IMR-90 (cell line): Measurements from ENCODE around the gene NPFFR1. TPM values are rescaled to one million over a fixed set of nuclear protein-coding genes. Genes with fewer than 3 reads are reported as not detected.

Source experiments
- ATAC-seq: fragments of 200-7000 bp; cut with Tn5 transposase; 2 replicates; pipeline ENCODE4 v1.9.1; 2020; ENCODE audit warnings: low read depth, mild to moderate bottlenecking, moderate library complexity
- BruUV-seq: library from RNA; stranded (reverse); fragments of 400-500 nt; replicated peaks from 2 replicates; lab custom pipeline; 2021; lab: Mats Ljungman, UMichigan
- CTCF ChIA-PET: fragments of 300-600 bp; formaldehyde crosslinking; extraction: SDS; loops from one replicate; lab custom pipeline; 2021; ENCODE audit warnings: antibody characterized with exemption; lab: Yijun Ruan, JAX
- POLR2A ChIA-PET: fragments of 300-600 bp; sonication (Branson Sonifier 250); formaldehyde crosslinking; loops from one replicate; lab custom pipeline; 2022; ENCODE audit warnings: antibody characterized with exemption; ENCODE audit not compliant: unreplicated experiment; lab: Charles Lee
- DNase-seq: peaks from one replicate; pipeline ENCODE4 v3.0.0; 2013
- H2AFZ ChIP-seq: replicated peaks from 2 replicates; pipeline ENCODE3; 2013; ENCODE audit warnings: low read length, mild to moderate bottlenecking; ENCODE audit not compliant: poor library complexity
- H2AK5ac ChIP-seq: 2 replicates; pipeline ENCODE4 v1.6.1; 2013; ENCODE audit warnings: low read depth, low read length, inconsistent platforms
- H2AK9ac ChIP-seq: replicated peaks from 2 replicates; pipeline ENCODE3; 2013; ENCODE audit warnings: mild to moderate bottlenecking, low read depth, low read length, moderate library complexity; ENCODE audit not compliant: poor library complexity
- H2BK120ac ChIP-seq: 2 replicates; pipeline ENCODE4 v1.6.1; 2013; ENCODE audit warnings: low read depth, low read length, inconsistent platforms
- H2BK15ac ChIP-seq: 3 replicates; pipeline ENCODE4 v1.6.1; 2013; ENCODE audit warnings: low read depth, low read length, inconsistent platforms
- H2BK20ac ChIP-seq: 2 replicates; pipeline ENCODE4 v1.6.1; 2013; ENCODE audit warnings: low read depth, mild to moderate bottlenecking, inconsistent platforms, low read length, moderate library complexity
- H2BK5ac ChIP-seq: 2 replicates; pipeline ENCODE4 v1.6.1; 2013; ENCODE audit warnings: mild to moderate bottlenecking, low read depth, low read length, inconsistent platforms; ENCODE audit not compliant: poor library complexity, severe bottlenecking
- H3K14ac ChIP-seq: replicated peaks from 2 replicates; pipeline ENCODE4 v1.6.1; 2013; ENCODE audit warnings: low read depth, low read length, inconsistent platforms
- H3K18ac ChIP-seq: 2 replicates; pipeline ENCODE4 v1.6.1; 2013; ENCODE audit warnings: low read depth, low read length, control low read depth
- H3K23ac ChIP-seq: 2 replicates; pipeline ENCODE4 v1.6.1; 2013; ENCODE audit warnings: low read depth, low read length, inconsistent platforms
- H3K27ac ChIP-seq: 2 replicates; pipeline ENCODE4 v1.5.1; 2013; ENCODE audit warnings: mild to moderate bottlenecking, control low read depth, low read length; ENCODE audit not compliant: insufficient read depth
- H3K27me3 ChIP-seq: 2 replicates; pipeline ENCODE4 v1.6.1; 2013; ENCODE audit warnings: low read length; ENCODE audit not compliant: control insufficient read depth, insufficient read depth
- H3K36me3 ChIP-seq: 2 replicates; pipeline ENCODE4 v1.6.1; 2013; ENCODE audit warnings: low read length, mixed read lengths; ENCODE audit not compliant: control insufficient read depth, insufficient read depth
- H3K4ac ChIP-seq: 2 replicates; pipeline ENCODE4 v1.6.1; 2013; ENCODE audit warnings: low read depth, low read length, inconsistent platforms
- H3K4me1 ChIP-seq: 2 replicates; pipeline ENCODE4 v1.6.1; 2013; ENCODE audit warnings: low read length, mixed read lengths; ENCODE audit not compliant: control insufficient read depth, insufficient read depth
- H3K4me2 ChIP-seq: 2 replicates; pipeline ENCODE4 v1.6.1; 2013; ENCODE audit warnings: low read depth, mild to moderate bottlenecking, control low read depth, low read length, moderate library complexity
- H3K4me3 ChIP-seq: 2 replicates; pipeline ENCODE4 v1.5.1; 2013; ENCODE audit warnings: low read depth, mild to moderate bottlenecking, control low read depth, low read length, moderate library complexity; ENCODE audit not compliant: insufficient read depth
- H3K56ac ChIP-seq: 2 replicates; pipeline ENCODE4 v1.6.1; 2013; ENCODE audit warnings: low read length, inconsistent platforms; ENCODE audit not compliant: insufficient read depth; ENCODE audit errors: extremely low read depth
- H3K79me1 ChIP-seq, 2 experiments: 2 replicates each; pipeline ENCODE4 v1.6.1; 2013; ENCODE audit warnings: low read length in 2 of 2, inconsistent platforms in 1 of 2, low read depth in 1 of 2
- H3K9ac ChIP-seq: 2 replicates; pipeline ENCODE4 v1.6.1; 2013; ENCODE audit warnings: low read depth, low read length, control low read depth
- H3K9me1 ChIP-seq: 2 replicates; pipeline ENCODE4 v1.6.1; 2013; ENCODE audit warnings: low read length, inconsistent platforms; ENCODE audit not compliant: insufficient read depth
- H3K9me3 ChIP-seq: 2 replicates; pipeline ENCODE4 v1.6.1; 2013; ENCODE audit warnings: low read length; ENCODE audit not compliant: control insufficient read depth, insufficient read depth
- H4K20me1 ChIP-seq: 2 replicates; pipeline ENCODE4 v1.6.1; 2013; ENCODE audit warnings: low read length, inconsistent platforms; ENCODE audit not compliant: insufficient read depth
- H4K5ac ChIP-seq: 2 replicates; pipeline ENCODE4 v1.6.1; 2013; ENCODE audit warnings: mild to moderate bottlenecking, low read depth, low read length, control low read depth
- H4K8ac ChIP-seq, 2 experiments: 2 replicates each; pipeline ENCODE4 v1.6.1; 2013; ENCODE audit warnings: low read depth in 2 of 2, low read length in 2 of 2, control low read depth in 1 of 2, inconsistent platforms in 1 of 2
- H4K91ac ChIP-seq: 2 replicates; pipeline ENCODE4 v1.6.1; 2013; ENCODE audit warnings: low read depth, low read length, inconsistent platforms; ENCODE audit not compliant: insufficient read depth
- CEBPB ChIP-seq: IDR thresholded peaks from 2 replicates; pipeline ENCODE4 v1.6.1; 2012; ENCODE audit warnings: low read depth, low read length, improper control_type of control experiment
- CHD1 ChIP-seq: IDR thresholded peaks from 2 replicates; pipeline ENCODE4 v1.6.1; 2012; ENCODE audit warnings: low read depth, low read length, improper control_type of control experiment
- CTCF ChIP-seq: conservative IDR thresholded peaks from 2 replicates; pipeline ENCODE4 v1.5.1; 2012; ENCODE audit warnings: mild to moderate bottlenecking, low read depth, low read length, improper control_type of control experiment
- ELK1 ChIP-seq: fragments of 150-350 bp; IDR thresholded peaks from 2 replicates; pipeline ENCODE4 v1.6.1; 2016; ENCODE audit warnings: low read depth, mild to moderate bottlenecking, low read length, moderate library complexity, borderline replicate concordance
- MAFK ChIP-seq: IDR thresholded peaks from 2 replicates; pipeline ENCODE4 v1.6.1; 2012; ENCODE audit warnings: low read depth, low read length, improper control_type of control experiment
- MAZ ChIP-seq: IDR thresholded peaks from 2 replicates; pipeline ENCODE4 v1.6.1; 2012; ENCODE audit warnings: low read depth, mild to moderate bottlenecking, low read length, improper control_type of control experiment, moderate library complexity, borderline replicate concordance
- MXI1 ChIP-seq: IDR thresholded peaks from 2 replicates; pipeline ENCODE4 v1.6.1; 2012; ENCODE audit warnings: low read depth, mild to moderate bottlenecking, low read length, moderate library complexity, borderline replicate concordance
- NFE2L2 ChIP-seq: fragments of 150-350 bp; IDR thresholded peaks from 2 replicates; pipeline ENCODE4 v1.6.1; 2016; ENCODE audit warnings: low read depth, mild to moderate bottlenecking, low read length
- RFX5 ChIP-seq: IDR thresholded peaks from 2 replicates; pipeline ENCODE4 v1.8.0; 2012; ENCODE audit warnings: low read depth, mild to moderate bottlenecking, low read length, moderate library complexity
- SMC3 ChIP-seq: fragments of 150-350 bp; IDR thresholded peaks from 2 replicates; pipeline ENCODE4 v1.6.1; 2016; ENCODE audit warnings: low read depth, mild to moderate bottlenecking, antibody characterized with exemption, low read length, moderate library complexity
- USF2 ChIP-seq: fragments of 150-350 bp; IDR thresholded peaks from 2 replicates; pipeline ENCODE4 v1.6.1; 2017; ENCODE audit warnings: mild to moderate bottlenecking, antibody characterized with exemption, low read length, low read depth
- WGBS, 2 experiments: methylation state at CpG; one replicate each; pipeline versions ENCODE4 v1.1.5 to v1.1.7; 2013; ENCODE audit warnings: missing lambda C conversion rate in 2 of 2; ENCODE audit not compliant: insufficient read length in 1 of 2; ENCODE audit errors: extremely low coverage in 2 of 2; 5-methylcytosine and 5-hydroxymethylcytosine counted together
- dilution Hi-C: fragments of 300-500 bp; cut with HindIII; formaldehyde crosslinking; loops from one replicate; pipeline ENCODE4 v1.14.3; 2018; ENCODE audit warnings: low sequenced_read_pairs; ENCODE audit not compliant: unreplicated experiment
- in situ Hi-C: fragments of 300-500 bp; cut with MboI; formaldehyde crosslinking; loops from 3 replicates; pipeline ENCODE4 v1.14.3; 2019; ENCODE audit warnings: low sequenced_read_pairs, inconsistent platforms, mixed read lengths
- intact Hi-C: fragments of 100-400 bp; cut with micrococcal nuclease; formaldehyde crosslinking; loops from 2 replicates; pipeline ENCODE4 v1.10.0; 2022
- polyA plus RNA-seq, 3 experiments: library from polyadenylated mRNA; depleted of rRNA; stranded (reverse); fragments of >200 nt; gene quantifications; 2 replicates each; pipeline ENCODE4 v1.2.3, GENCODE V29; 2012; ENCODE audit warnings: low replicate concordance in 1 of 3
- total RNA-seq: library from RNA; depleted of rRNA; stranded (reverse); fragments of >200 nt; gene quantifications from 2 replicates; pipeline ENCODE4 v1.2.3, GENCODE V29; 2012

Gene NPFFR1
- total and polyA plus RNA-seq, 2 of the 4 experiments (the other 2 are of a cell fraction), result not detected

DNA sequence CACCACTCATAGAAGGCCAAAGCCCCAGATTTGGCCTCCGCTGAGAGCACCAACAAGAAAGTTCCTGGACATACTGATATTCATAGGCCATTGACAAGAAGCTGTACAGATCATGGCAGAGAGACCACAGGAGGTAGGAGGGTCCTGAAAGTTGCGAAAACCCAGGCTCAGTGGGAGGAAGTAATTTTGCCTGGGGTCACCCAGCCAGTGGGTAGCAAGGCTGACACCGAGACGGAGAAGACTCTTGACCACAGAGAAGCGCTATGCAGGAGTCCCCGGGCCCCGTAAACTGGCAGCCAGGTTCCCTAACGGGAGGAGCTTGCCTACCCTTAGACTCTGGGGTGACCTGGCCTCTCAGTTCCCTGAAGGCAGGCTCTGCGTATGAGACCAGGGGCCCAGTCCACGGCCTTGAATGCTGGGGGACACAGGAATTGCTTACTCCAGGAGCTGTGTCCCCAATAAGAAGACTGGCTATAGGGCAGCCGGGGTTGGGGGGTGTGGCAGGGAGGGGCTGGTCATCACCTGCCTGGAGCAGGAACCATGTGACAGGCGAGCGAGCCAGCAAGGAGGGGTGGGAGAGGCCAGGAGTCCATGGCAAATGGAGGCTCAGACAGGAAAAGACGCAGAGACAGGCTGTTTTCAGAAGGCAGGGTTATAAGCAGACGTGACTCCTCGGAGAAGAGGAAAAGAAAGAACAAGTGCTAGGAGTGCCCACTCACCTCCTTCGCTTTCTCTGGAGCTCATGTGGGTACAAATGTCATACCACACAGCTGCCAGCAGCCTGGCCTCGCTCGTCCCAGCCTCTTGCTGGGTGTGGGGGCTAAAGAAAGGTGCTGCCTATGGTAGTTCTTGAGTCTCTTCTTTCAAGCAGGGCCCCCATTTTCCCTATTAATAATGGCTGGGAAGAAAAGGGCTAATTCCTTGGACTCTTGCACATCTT is 24.6 kb upstream of the NPFFR1 start (continued):
- no peak for TF ChIP-seq USF2

DNA sequence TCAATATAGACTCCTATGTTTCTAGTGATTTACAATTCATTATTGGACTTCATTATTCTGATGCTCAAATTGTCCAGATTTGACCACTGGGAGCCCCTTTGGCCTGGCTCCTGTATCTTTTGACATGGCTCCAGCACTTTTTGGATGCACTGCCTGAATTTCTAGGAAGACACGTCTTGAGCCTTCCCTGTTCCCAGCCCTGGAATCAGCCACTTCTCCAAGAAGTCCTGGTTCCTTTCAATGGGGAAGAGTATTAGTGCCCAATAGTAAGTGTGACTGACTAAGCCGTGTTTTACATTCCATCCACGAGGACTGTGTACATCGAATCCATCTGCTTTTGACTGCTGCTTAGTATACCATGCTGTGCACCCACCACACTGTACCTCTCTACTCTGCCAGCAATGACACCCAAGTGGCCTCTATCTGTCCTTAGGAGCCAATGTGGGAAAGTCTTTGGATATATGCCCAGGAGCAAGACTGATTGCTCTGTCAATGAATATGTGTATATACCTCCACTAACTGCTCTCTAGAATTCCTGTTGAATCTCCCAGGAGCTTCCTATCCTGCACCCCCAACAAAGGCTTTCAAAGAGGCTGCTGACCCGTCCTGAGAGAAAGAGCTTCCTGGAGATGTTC is 23.2 kb upstream of the NPFFR1 start:
- Histone ChIP-seq H3K79me1 (no peaks in the 10 kb centered on the region), H3K56ac (no peak overlapping the region), H2BK120ac (no peak overlapping the region), H3K27me3 (0 out of 2 replicates have a peak, but pooled peaks cover 2% of the 10 kb centered on the region), H3K14ac (no peak overlapping the region), H3K4me2 (no peak overlapping the region), H3K36me3 (no peaks in the 10 kb centered on the region), H4K8ac (no peak overlapping the region), H3K4ac (no peak overlapping the region), H4K20me1 (no peaks in the 10 kb centered on the region; the same call in 1 of the 2 replicates), H3K27ac (no peak overlapping the region), H2BK15ac (no peak overlapping the region), H3K18ac (no peak overlapping the region), H2BK20ac (no peak overlapping the region), H4K91ac (no peak overlapping the region), H2AFZ (no peak overlapping the region), H2AK9ac (no peak overlapping the region), H3K9me3 (no peaks in the 10 kb centered on the region), H3K4me3 (no peak overlapping the region), H2BK5ac (no peak overlapping the region), H3K9ac (no peak overlapping the region), H3K23ac (no peak overlapping the region), H4K5ac (no peak overlapping the region), H3K4me1 (peaks cover 3% of the 10 kb centered on the region; the same call in 1 of the 2 replicates), H3K9me1 (no peaks in the 10 kb centered on the region), H2AK5ac (no peak overlapping the region)
- in situ Hi-C loops, result no loop called here
- dilution Hi-C loops, result no loop called here
- WGBS, 2 experiments, result no CpG with 5 or more reads among the region's 5 CpGs
- intact Hi-C loops, result no loop called here
- ATAC-seq, result no peak
- POLR2A ChIA-PET, result no interaction called here
- no peak for DNase-seq
- CTCF ChIA-PET, result no interaction called here
- no TSS peak for BruUV-seq
- TF ChIP-seq SMC3 (no peak), CHD1 (no peak), NFE2L2 (no peak), MXI1 (no peak), CTCF (no peak), CEBPB (no peak), MAFK (no peak), MAZ (no peak), RFX5 (no peak), ELK1 (no peak)
